T-helper 2 cell treated with Interferon-gamma antibody and Interleukin-4, amounts not matched to agents 5 μg/mL and 100 μg/mL, for 36 hours (primary cell): ENCODE data around the gene VPS37B.
"Not testable (repeated sequence)": the region's sequence is repeated elsewhere in the genome, so short reads cannot be mapped to it uniquely, and the experiment has no call there.

Experiments used
- DNase-seq: peaks from one replicate; pipeline ENCODE4 v3.0.0; 2021; ENCODE audit warnings: low spot score
- H3K27ac Mint-ChIP-seq: one replicate; pipeline ENCODE4 v1.8.0; 2021; ENCODE audit warnings: mild to moderate bottlenecking, mixed read lengths
- H3K27me3 Mint-ChIP-seq: one replicate; pipeline ENCODE4 v1.8.0; 2021; ENCODE audit warnings: low read depth, mixed read lengths
- H3K36me3 Mint-ChIP-seq: one replicate; pipeline ENCODE4 v1.8.0; 2021; ENCODE audit warnings: low read depth, mixed read lengths
- H3K4me1 Mint-ChIP-seq: one replicate; pipeline ENCODE4 v1.8.0; 2021; ENCODE audit warnings: low read depth, mixed read lengths
- H3K4me3 Mint-ChIP-seq: one replicate; pipeline ENCODE4 v1.8.0; 2022; ENCODE audit warnings: mild to moderate bottlenecking, moderate library complexity, mixed read lengths
- H3K9me3 Mint-ChIP-seq: one replicate; pipeline ENCODE4 v1.8.0; 2021; ENCODE audit warnings: mixed read lengths

Gene VPS37B

DNA sequence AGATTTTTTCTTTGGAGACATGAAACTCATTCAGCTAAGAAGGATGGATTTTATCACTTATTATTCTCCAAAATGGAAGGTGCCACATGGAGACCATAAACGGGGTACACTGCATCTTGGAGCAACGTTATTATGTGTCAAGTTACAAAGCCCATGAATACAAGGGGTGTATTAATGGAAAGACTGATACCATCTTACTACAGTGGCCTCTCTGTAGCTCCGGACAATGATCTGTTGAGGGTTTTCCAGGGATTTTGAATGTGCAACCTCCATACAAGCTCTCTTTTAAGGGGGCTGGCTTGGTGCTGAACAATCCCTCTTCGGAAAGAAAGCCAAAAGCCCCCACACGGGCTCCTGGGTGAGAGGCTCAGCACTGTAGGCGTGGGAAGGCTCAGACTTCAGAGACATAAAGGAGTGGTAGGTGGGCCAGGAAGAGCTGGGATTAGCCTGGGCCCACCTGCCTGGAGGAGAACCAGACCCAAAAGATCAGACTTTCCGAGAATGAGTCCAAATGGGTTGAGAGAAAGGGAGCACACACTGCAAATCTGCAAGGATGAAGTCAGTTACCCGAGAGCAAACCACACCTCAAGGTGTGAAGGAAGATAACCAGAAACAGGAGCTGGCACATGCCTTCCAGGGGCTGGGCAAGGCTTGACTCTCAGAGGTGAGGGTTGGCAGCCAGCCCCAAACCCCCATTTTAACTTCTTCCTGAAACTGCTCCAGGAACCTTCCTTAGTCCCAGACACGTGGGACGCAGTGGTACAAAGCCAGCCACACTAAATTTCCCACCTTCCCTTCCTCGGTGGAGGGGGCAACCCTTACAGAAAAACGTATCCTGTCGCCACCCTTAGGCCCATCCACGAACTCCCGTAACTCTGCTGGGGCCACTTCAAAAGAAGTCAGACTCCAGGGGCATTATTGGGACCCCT lies 1.5 kb downstream of the VPS37B start:
- Mint-ChIP-seq H3K27ac (peak overlapping the region; percentile 85), H3K36me3 (peaks cover 17% of the 10 kb centered on the region), H3K4me1 (peaks cover 53% of the 10 kb centered on the region), H3K4me3 (peak overlapping the region; percentile 92), H3K9me3 (peaks cover 5% of the 10 kb centered on the region), H3K27me3 (peaks cover 15% of the 10 kb centered on the region)
- DNase-seq = no peak

- peak overlapping the region; percentile 18 for H3K4me3 Mint-ChIP-seq
- no peak overlapping the region for H3K27ac Mint-ChIP-seq
- peaks cover 52% of the 10 kb centered on the region for H3K4me1 Mint-ChIP-seq
- peaks cover 15% of the 10 kb centered on the region for H3K27me3 Mint-ChIP-seq
- peaks cover 17% of the 10 kb centered on the region for H3K36me3 Mint-ChIP-seq
- no peak for DNase-seq
- H3K9me3 Mint-ChIP-seq = peaks cover 5% of the 10 kb centered on the region
Measured at GRCh38 chr12:122893208-122894153, 2.4 kb downstream of the VPS37B start.

DNA sequence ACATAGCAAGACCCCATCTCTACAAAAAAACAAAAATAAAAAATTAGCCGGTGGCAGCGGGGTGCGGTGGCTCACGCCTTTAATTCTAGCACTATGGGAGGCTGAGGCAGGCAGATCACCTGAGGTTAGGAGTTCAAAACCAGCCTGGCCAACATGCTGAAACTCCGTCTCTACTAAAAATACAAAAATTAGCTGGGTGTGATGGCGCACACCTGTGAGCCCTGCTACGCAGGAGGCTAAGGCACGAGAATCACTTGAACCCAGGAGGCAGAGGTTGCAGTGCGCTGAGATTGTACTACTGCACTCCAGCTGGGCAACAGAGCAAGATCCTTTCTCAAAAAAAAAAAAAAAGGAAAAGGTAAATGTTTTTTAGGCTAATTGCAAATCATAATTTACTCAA lies 3.2 kb downstream of the VPS37B start:
- Mint-ChIP-seq H3K4me1 (peaks cover 52% of the 10 kb centered on the region), H3K36me3 (peaks cover 17% of the 10 kb centered on the region), H3K27me3 (peaks cover 15% of the 10 kb centered on the region)
- H3K4me3 Mint-ChIP-seq, H3K9me3 Mint-ChIP-seq, H3K27ac Mint-ChIP-seq, DNase-seq: not testable (repeated sequence)

DNA sequence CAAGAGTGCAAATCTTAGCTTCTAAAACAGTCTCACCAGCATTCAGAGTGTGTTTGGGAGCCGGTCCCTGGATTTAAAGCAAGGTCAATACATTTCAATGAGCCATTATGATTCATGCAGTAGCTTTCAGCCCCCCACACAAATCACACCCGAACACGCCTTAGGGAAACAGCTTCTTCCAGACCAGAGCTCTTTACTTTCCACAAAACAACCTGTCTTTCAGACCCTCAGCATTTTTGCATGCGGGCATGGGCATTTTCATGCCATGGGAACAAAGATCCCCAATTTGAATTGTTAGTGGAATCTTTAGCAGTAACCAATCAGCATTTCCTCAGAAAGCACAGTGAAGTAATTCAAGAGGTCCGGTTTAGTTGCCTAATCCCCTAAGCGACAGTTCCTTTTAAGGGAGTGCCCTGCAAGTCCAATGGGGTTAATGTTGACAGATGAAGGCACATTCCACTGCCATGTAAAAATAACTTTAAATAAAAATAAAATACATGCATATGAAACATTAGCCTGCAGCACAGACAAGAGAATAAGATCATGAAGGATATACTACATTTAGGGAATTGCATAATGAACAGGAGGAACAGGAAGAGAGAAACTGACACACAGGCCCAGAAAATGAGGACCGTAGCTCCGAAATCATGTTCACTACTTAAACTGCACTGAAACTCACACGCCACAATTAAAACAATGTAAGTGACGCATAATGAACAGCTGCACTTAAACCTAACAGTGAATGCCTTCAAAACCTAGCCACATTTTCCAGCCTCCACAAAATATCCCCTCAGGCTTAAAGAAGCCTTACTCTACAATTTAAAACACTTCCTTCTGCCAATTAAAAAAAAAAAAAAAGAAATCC lies 4.0 kb downstream of the VPS37B start:
- DNase-seq = no peak
- H3K4me1 Mint-ChIP-seq = peaks cover 54% of the 10 kb centered on the region
- peaks cover 5% of the 10 kb centered on the region for H3K9me3 Mint-ChIP-seq
- H3K27ac Mint-ChIP-seq = no peak overlapping the region
- no peak overlapping the region for H3K4me3 Mint-ChIP-seq
- peaks cover 15% of the 10 kb centered on the region for H3K27me3 Mint-ChIP-seq
- peaks cover 17% of the 10 kb centered on the region for H3K36me3 Mint-ChIP-seq

- Mint-ChIP-seq H3K4me3 (peak overlapping the region; percentile 58), H3K9me3 (no peaks in the 10 kb centered on the region), H3K27me3 (peaks cover 10% of the 10 kb centered on the region), H3K27ac (peak overlapping the region; percentile 74), H3K36me3 (peaks cover 6% of the 10 kb centered on the region), H3K4me1 (peaks cover 49% of the 10 kb centered on the region)
- DNase-seq = no peak
Measured at GRCh38 chr12:122889761-122890520, 6.0 kb downstream of the VPS37B start.

- H3K9me3 Mint-ChIP-seq = no peaks in the 10 kb centered on the region
- peak overlapping the region; percentile 87 for H3K4me3 Mint-ChIP-seq
- peaks cover 14% of the 10 kb centered on the region for H3K27me3 Mint-ChIP-seq
- H3K36me3 Mint-ChIP-seq = peaks cover 2% of the 10 kb centered on the region
- no peak for DNase-seq
- peak overlapping the region; percentile 92 for H3K27ac Mint-ChIP-seq
- H3K4me1 Mint-ChIP-seq = peaks cover 40% of the 10 kb centered on the region
Measured at GRCh38 chr12:122888232-122888752, 7.6 kb downstream of the VPS37B start.

DNA sequence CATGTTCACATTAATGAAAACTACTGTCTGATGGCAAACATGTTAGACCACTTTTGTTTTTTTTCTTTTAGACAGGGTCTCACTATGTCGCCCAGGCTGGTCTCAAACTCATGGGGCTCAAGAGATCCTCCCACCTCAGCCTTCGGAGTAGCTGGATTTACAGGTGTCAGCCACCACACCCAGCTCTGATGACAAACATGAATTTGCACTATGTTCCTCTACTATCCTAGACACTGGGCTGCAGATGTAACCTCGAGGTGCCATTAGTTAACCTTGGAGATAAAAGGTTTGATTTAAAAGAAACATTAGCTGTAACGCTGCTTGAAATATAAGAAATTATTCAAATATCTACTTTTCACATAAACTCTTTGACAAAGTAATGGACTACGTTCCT lies 8.1 kb downstream of the VPS37B start:
- H3K4me1 Mint-ChIP-seq = peaks cover 44% of the 10 kb centered on the region
- H3K4me3 Mint-ChIP-seq = peak overlapping the region; percentile 87
- no peaks in the 10 kb centered on the region for H3K9me3 Mint-ChIP-seq
- H3K27me3 Mint-ChIP-seq = peaks cover 17% of the 10 kb centered on the region
- peaks cover 5% of the 10 kb centered on the region for H3K36me3 Mint-ChIP-seq
- peak overlapping the region; percentile 92 for H3K27ac Mint-ChIP-seq
- DNase-seq = no peak

- peaks cover 5% of the 10 kb centered on the region for H3K36me3 Mint-ChIP-seq
- peak overlapping the region; percentile 87 for H3K4me3 Mint-ChIP-seq
- no peaks in the 10 kb centered on the region for H3K9me3 Mint-ChIP-seq
- H3K27me3 Mint-ChIP-seq = peaks cover 22% of the 10 kb centered on the region
- H3K27ac Mint-ChIP-seq = peak overlapping the region; percentile 49
- peaks cover 44% of the 10 kb centered on the region for H3K4me1 Mint-ChIP-seq
- peak; percentile 65 for DNase-seq
Measured at GRCh38 chr12:122886851-122887818, 8.8 kb downstream of the VPS37B start.

DNA sequence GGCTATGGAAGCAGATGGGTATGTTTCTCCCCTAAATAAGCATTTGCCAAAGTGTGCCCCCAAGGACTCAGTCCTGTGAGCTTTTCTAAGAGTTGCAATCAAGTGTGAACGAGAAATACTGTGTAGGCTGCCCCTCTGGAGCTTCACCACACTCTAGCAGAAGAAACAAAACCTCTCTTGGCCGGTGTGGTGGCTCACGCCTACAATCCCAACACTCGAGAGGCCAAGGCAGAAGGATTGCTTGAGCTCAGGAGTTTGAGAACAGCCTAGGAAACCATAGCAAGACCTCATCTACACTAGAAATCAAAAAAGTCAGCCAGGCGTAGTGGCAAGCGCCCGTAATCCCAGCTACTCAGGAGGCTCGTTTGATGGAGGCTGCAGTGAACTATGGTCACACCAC lies 9.8 kb downstream of the VPS37B start:
- H3K27ac Mint-ChIP-seq = no peak overlapping the region
- H3K27me3 Mint-ChIP-seq = peaks cover 27% of the 10 kb centered on the region
- no peaks in the 10 kb centered on the region for H3K9me3 Mint-ChIP-seq
- peaks cover 5% of the 10 kb centered on the region for H3K36me3 Mint-ChIP-seq
- no peak for DNase-seq
- peaks cover 47% of the 10 kb centered on the region for H3K4me1 Mint-ChIP-seq
- no peak overlapping the region for H3K4me3 Mint-ChIP-seq

DNA sequence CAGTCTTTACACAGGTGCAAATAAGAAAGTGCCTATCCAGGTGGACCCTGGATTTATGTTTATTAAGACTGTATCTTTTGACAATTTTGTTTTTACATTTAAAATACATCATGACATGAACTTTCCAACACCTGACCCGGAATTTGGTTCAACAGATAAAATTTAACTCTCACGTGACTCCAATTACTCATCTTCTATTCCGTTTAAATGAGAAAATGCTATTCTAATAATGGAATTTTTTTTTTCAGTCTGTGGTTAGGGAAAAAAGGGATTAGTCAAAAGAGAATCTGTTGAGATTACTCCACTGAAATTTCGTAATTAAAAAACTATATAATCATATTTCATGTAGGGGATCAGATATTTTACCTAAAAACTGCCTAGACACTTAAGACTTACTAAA lies 11.1 kb downstream of the VPS37B start:
- DNase-seq = no peak
- Mint-ChIP-seq H3K4me3 (no peak overlapping the region), H3K27ac (no peak overlapping the region)

GRCh38 chr12:122884091-122884826 lies 11.7 kb downstream of the VPS37B start:
- Mint-ChIP-seq H3K4me3 (no peak overlapping the region), H3K4me1 (peaks cover 52% of the 10 kb centered on the region), H3K9me3 (no peaks in the 10 kb centered on the region), H3K36me3 (peaks cover 14% of the 10 kb centered on the region), H3K27ac (no peak overlapping the region), H3K27me3 (peaks cover 39% of the 10 kb centered on the region)
- no peak for DNase-seq

More for the DNA sequence above, 11.1 kb downstream of the VPS37B start:
- Mint-ChIP-seq H3K27me3 (peaks cover 34% of the 10 kb centered on the region), H3K36me3 (peaks cover 12% of the 10 kb centered on the region), H3K4me1 (peaks cover 53% of the 10 kb centered on the region), H3K9me3 (no peaks in the 10 kb centered on the region)
